Measurements from ENCODE around the gene LTBP4. TPM values are rescaled to one million over a fixed set of nuclear protein-coding genes. Genes with fewer than 3 reads are reported as not detected.
"Not testable (repeated sequence)": the region's sequence is repeated elsewhere in the genome, so short reads cannot be mapped to it uniquely, and the experiment has no call there.

Gene LTBP4
- total RNA-seq, 4 donors from 2014 or later = 134 to 276 (median 196) TPM

GRCh38 chr19:40556953-40557530, 44.1 kb upstream of the LTBP4 start:
- Histone ChIP-seq H3K27ac (no peak overlapping the region), H3K27me3 (peaks cover 8% of the 10 kb centered on the region), H3K36me3 (no peaks in the 10 kb centered on the region), H3K4me1 (no peaks in the 10 kb centered on the region), H3K4me3 (replicated peaks in 1 of 3) (no peak overlapping the region), H3K9me3 (no peaks in the 10 kb centered on the region)
- WGBS, 2 donors = 84 to 86% methylated on average over 22 of the region's 24 CpGs
- intact Hi-C loops (cut with DNase I) = no loop called here
- DNase-seq = no peak
- TF ChIP-seq, protein P1, sequence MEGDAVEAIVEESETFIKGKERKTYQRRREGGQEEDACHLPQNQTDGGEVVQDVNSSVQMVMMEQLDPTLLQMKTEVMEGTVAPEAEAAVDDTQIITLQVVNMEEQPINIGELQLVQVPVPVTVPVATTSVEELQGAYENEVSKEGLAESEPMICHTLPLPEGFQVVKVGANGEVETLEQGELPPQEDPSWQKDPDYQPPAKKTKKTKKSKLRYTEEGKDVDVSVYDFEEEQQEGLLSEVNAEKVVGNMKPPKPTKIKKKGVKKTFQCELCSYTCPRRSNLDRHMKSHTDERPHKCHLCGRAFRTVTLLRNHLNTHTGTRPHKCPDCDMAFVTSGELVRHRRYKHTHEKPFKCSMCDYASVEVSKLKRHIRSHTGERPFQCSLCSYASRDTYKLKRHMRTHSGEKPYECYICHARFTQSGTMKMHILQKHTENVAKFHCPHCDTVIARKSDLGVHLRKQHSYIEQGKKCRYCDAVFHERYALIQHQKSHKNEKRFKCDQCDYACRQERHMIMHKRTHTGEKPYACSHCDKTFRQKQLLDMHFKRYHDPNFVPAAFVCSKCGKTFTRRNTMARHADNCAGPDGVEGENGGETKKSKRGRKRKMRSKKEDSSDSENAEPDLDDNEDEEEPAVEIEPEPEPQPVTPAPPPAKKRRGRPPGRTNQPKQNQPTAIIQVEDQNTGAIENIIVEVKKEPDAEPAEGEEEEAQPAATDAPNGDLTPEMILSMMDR (IDR thresholded peaks at IDR 0.05) = no peak
- TF ChIP-seq POLR2A (IDR thresholded peaks at IDR 0.05) = no peak

- TF ChIP-seq, protein P1 (IDR thresholded peaks at IDR 0.05) = no peak
- no peak for TF ChIP-seq POLR2A (IDR thresholded peaks at IDR 0.05)
- 87 to 90% methylated on average over 3 of the region's 3 CpGs for WGBS, 2 donors
- peaks cover 2% of the 10 kb centered on the region for H3K27me3 ChIP-seq
These were observed 41.8 kb upstream of the LTBP4 start for GRCh38 chr19:40559394-40559793.

GRCh38 chr19:40560092-40560507, 41.1 kb upstream of the LTBP4 start:
- H3K4me1 ChIP-seq = no peaks in the 10 kb centered on the region
- 78 to 79% methylated on average over 16 to 19 of the region's 20 CpGs for WGBS, 2 donors
- DNase-seq = no peak
- no peaks in the 10 kb centered on the region for H3K9me3 ChIP-seq
- no peaks in the 10 kb centered on the region for H3K27me3 ChIP-seq
- H3K36me3 ChIP-seq = no peaks in the 10 kb centered on the region
- H3K4me3 ChIP-seq (replicated peaks in 1 of 3) = no peak overlapping the region
- intact Hi-C loops (cut with DNase I) = no loop called here
- no peak overlapping the region for H3K27ac ChIP-seq
- TF ChIP-seq POLR2A (IDR thresholded peaks at IDR 0.05) = no peak
- TF ChIP-seq, protein P1 (IDR thresholded peaks at IDR 0.05) = no peak

More at GRCh38 chr19:40559394-40559793, 41.8 kb upstream of the LTBP4 start:
- no peak overlapping the region for H3K27ac ChIP-seq
- H3K4me3 ChIP-seq (replicated peaks in 1 of 3) = no peak overlapping the region
- H3K36me3 ChIP-seq = no peaks in the 10 kb centered on the region
- no peak for DNase-seq
- H3K4me1 ChIP-seq = no peaks in the 10 kb centered on the region
- intact Hi-C loops (cut with DNase I) = no loop called here
- H3K9me3 ChIP-seq = no peaks in the 10 kb centered on the region

DNA sequence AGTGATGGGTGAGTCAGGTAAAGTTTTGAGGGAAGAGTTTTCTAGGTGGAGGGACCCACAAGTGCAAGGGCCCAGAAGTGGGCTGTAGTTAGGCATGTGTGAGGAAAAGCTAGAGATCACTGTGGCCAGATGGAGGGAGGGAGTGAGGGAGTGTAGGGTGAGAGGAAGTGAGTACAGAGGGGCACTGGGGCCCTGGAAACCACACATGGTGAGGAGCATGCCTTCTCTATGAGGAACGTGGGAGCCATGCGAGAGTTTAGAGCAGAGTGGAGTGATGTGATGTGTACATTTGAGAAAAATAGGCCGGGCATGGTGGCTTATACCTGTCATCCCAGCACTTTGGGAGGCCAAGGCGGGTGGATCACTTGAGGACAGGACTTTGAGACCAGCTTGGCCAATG, 39.2 kb upstream of the LTBP4 start:
- intact Hi-C loops (cut with DNase I) = no loop called here
- no peak for DNase-seq
- H3K4me1 ChIP-seq = no peaks in the 10 kb centered on the region
- no peak for TF ChIP-seq POLR2A (IDR thresholded peaks at IDR 0.05)
- TF ChIP-seq, protein P1 (IDR thresholded peaks at IDR 0.05) = no peak
- H3K9me3 ChIP-seq = no peaks in the 10 kb centered on the region
- H3K27ac ChIP-seq = no peak overlapping the region
- WGBS, 2 donors = 73 to 80% methylated on average over 4 of the region's 4 CpGs
- peaks cover 9% of the 10 kb centered on the region for H3K27me3 ChIP-seq
- H3K36me3 ChIP-seq = no peaks in the 10 kb centered on the region
- H3K4me3 ChIP-seq (replicated peaks in 1 of 3) = no peak overlapping the region

- DNase-seq; intact Hi-C loops (cut with DNase I); H3K4me1 ChIP-seq; H3K9me3 ChIP-seq; H3K27ac ChIP-seq; H3K36me3 ChIP-seq; H3K4me3 ChIP-seq (replicated peaks in 1 of 3): not testable (repeated sequence)
- 94 to 100% methylated on average over 1 of the region's 1 CpG for WGBS, 2 donors
- peaks cover 18% of the 10 kb centered on the region for H3K27me3 ChIP-seq
These were observed 36.6 kb upstream of the LTBP4 start for GRCh38 chr19:40564535-40564934.
